GM12878 (cell line): ENCODE results near the gene NPAS2. TPM values are rescaled to one million over a fixed set of nuclear protein-coding genes. Genes with fewer than 3 reads are reported as not detected.

Source experiments
- ATAC-seq: fragments of 200-7000 bp; cut with Tn5 transposase; 3 replicates; pipeline ENCODE4 v1.9.1; 2020; ENCODE audit warnings: mild to moderate bottlenecking, moderate library complexity
- BruUV-seq: library from RNA; stranded (reverse); fragments of 400-500 nt; replicated peaks from 2 replicates; lab custom pipeline; 2021; lab: Mats Ljungman, UMichigan
- CTCF ChIA-PET: fragments of 300-600 bp; sonication (Branson Sonifier 250); formaldehyde crosslinking; extraction: SDS; loops from one replicate; lab custom pipeline; 2021; ENCODE audit warnings: inconsistent platforms; lab: Yijun Ruan, JAX
- POLR2A ChIA-PET: fragments of 350-600 bp; formaldehyde crosslinking; extraction: SDS; loops from one replicate; lab custom pipeline; 2021; ENCODE audit warnings: inconsistent platforms; lab: Charles Lee
- RAD21 ChIA-PET: fragments of 300-600 bp; sonication (Branson Sonifier 250); formaldehyde crosslinking; loops from one replicate; lab custom pipeline; 2023; ENCODE audit warnings: antibody characterized with exemption; ENCODE audit not compliant: unreplicated experiment; lab: Charles Lee
- SMC1A ChIA-PET: fragments of 300-600 bp; sonication (Branson Sonifier 250); formaldehyde crosslinking; loops from one replicate; lab custom pipeline; 2023; ENCODE audit not compliant: unreplicated experiment, uncharacterized antibody; lab: Charles Lee
- DNase-seq: peaks from one replicate; pipeline ENCODE4 v3.0.0-alpha.2; 2011; ENCODE audit warnings: low read depth, low spot score
- FAIRE-seq: peaks from 3 replicates; lab custom pipeline; 2011; peaks lifted over from hg19 to GRCh38; lab: Jason Lieb, UNC
- H2AFZ ChIP-seq: 2 replicates; pipeline ENCODE4 v1.6.0; 2011; ENCODE audit warnings: low read depth, low read length, control low read depth; ENCODE audit not compliant: control insufficient read depth
- H3K27ac ChIP-seq: 2 replicates; pipeline ENCODE4 v1.5.1; 2011; ENCODE audit warnings: control low read depth; ENCODE audit not compliant: control insufficient read depth, insufficient read depth
- H3K27me3 ChIP-seq, 2 experiments: replicated peaks in 1 of 2; 2 replicates each; pipeline versions ENCODE4 v1.6.0 to v1.6.1; 2011; ENCODE audit warnings: low read length in 1 of 2; ENCODE audit not compliant: control insufficient read depth in 2 of 2, insufficient read depth in 2 of 2
- H3K36me3 ChIP-seq, 2 experiments: 2 replicates each; pipeline ENCODE4 v1.5.1; 2011; ENCODE audit warnings: low read length in 1 of 2; ENCODE audit not compliant: control insufficient read depth in 2 of 2, insufficient read depth in 2 of 2
- H3K4me1 ChIP-seq: 2 replicates; pipeline ENCODE4 v1.6.1; 2011; ENCODE audit warnings: mild to moderate bottlenecking, low read length, moderate library complexity, mixed read lengths; ENCODE audit not compliant: control insufficient read depth, insufficient read depth
- H3K4me2 ChIP-seq: 2 replicates; pipeline ENCODE4 v1.6.0; 2011; ENCODE audit warnings: control low read depth; ENCODE audit not compliant: control insufficient read depth, insufficient read depth
- H3K4me3 ChIP-seq: fragments of 200-600 bp; sonication (generic); 2 replicates; pipeline ENCODE4 v1.5.1; 2016
- H3K79me2 ChIP-seq: 2 replicates; pipeline ENCODE4 v1.6.0; 2011; ENCODE audit warnings: low read length; ENCODE audit not compliant: control insufficient read depth, insufficient read depth
- H3K9ac ChIP-seq: 2 replicates; pipeline ENCODE4 v1.8.0; 2011; ENCODE audit warnings: low read length, control low read depth, mixed read lengths; ENCODE audit not compliant: control insufficient read depth, insufficient read depth
- H3K9me3 ChIP-seq: replicated peaks from 3 replicates; pipeline ENCODE4 v1.5.1; 2011; ENCODE audit warnings: mild to moderate bottlenecking, low read length; ENCODE audit not compliant: control insufficient read depth, insufficient read depth
- H4K20me1 ChIP-seq: 2 replicates; pipeline ENCODE4 v1.6.0; 2011; ENCODE audit not compliant: control insufficient read depth, insufficient read depth
- CBX3 ChIP-seq: fragments of 200-600 bp; sonication (generic); IDR thresholded peaks from 2 replicates; pipeline ENCODE4 v1.6.1; 2016; ENCODE audit warnings: low read depth, borderline replicate concordance
- HDAC2 ChIP-seq: fragments of 200-600 bp; sonication (generic); IDR thresholded peaks from 2 replicates; pipeline ENCODE4 v1.6.1; 2017
- KDM1A ChIP-seq: fragments of 200-600 bp; sonication (generic); IDR thresholded peaks from 2 replicates; pipeline ENCODE4 v1.6.1; 2016; ENCODE audit warnings: borderline replicate concordance
- MYB ChIP-seq: fragments of 150-350 bp; IDR thresholded peaks from 2 replicates; pipeline ENCODE4 v1.6.1; 2014; ENCODE audit warnings: mild to moderate bottlenecking, low read depth, low read length, borderline replicate concordance
- NBN ChIP-seq: fragments of 450-650 bp; IDR thresholded peaks from 2 replicates; pipeline ENCODE4 v1.6.1; 2016
- SMAD5 ChIP-seq: IDR thresholded peaks from 2 replicates; pipeline ENCODE4 v1.6.1; 2016; ENCODE audit warnings: antibody characterized with exemption, low read depth
- ZBTB40 ChIP-seq: fragments of 450-650 bp; IDR thresholded peaks from 2 replicates; pipeline ENCODE4 v1.6.1; 2016; ENCODE audit warnings: mild to moderate bottlenecking, moderate library complexity, borderline replicate concordance
- WGBS: methylation state at CpG from one replicate; pipeline ENCODE4 v1.1.6; 2016; ENCODE audit warnings: low lambda C conversion rate; ENCODE audit not compliant: insufficient replicate concordance, insufficient coverage; ENCODE audit errors: missing lambda C conversion rate; 5-methylcytosine and 5-hydroxymethylcytosine counted together
- in situ Hi-C: fragments of 300-500 bp; cut with MboI; formaldehyde crosslinking; loops from 9 replicates; pipeline ENCODE4 v1.14.3; 2018; ENCODE audit warnings: mixed read lengths
- intact Hi-C: fragments of 100-400 bp; cut with micrococcal nuclease; formaldehyde crosslinking; loops from one replicate; pipeline ENCODE4 v1.14.2; 2022; ENCODE audit not compliant: unreplicated experiment
- polyA plus RNA-seq, 11 experiments: library from polyadenylated mRNA; depleted of rRNA in 4 of 11; unstranded in 6 of 11; stranded (reverse) in 5 of 11; fragments of >200 nt; fragmentation: Nextera tagmentation in 4 of 11; fragmentation: Illumina TruSeq in 1 of 11; extraction: Ambion mirVana in 4 of 11; extraction: Trizol in 1 of 11; gene quantifications; 1 replicate in 1 of 11; 2 replicates in 10 of 11; pipeline versions ENCODE4 v1.2.1 to v1.2.3, GENCODE V29; 2011 to 2016; ENCODE audit warnings: inconsistent platforms in 2 of 11, missing spikeins in 2 of 11, low read depth in 1 of 11
- total RNA-seq, 4 experiments: library from RNA; depleted of rRNA in 3 of 4; stranded (reverse); fragments of >200 nt in 3 of 4; fragmentation: Illumina TruSeq in 1 of 4; extraction: Trizol in 1 of 4; gene quantifications; 2 replicates each; pipeline versions ENCODE4 v1.2.1 to v1.2.3, GENCODE V29; 2013 to 2021
- TF ChIP-seq, protein P1 (sequence below): IDR thresholded peaks from 2 replicates; pipeline ENCODE4 v1.6.1; 2011; ENCODE audit warnings: mild to moderate bottlenecking, low read depth, low read length, moderate library complexity; ENCODE audit not compliant: insufficient replicate concordance
- TF ChIP-seq, protein P2 (sequence below): fragments of 450-650 bp; IDR thresholded peaks from 2 replicates; pipeline ENCODE4 v1.6.1; 2018; ENCODE audit warnings: borderline replicate concordance, mild to moderate bottlenecking; ENCODE audit not compliant: partially characterized antibody
- TF ChIP-seq, protein P3 (sequence below): fragments of 150-350 bp; IDR thresholded peaks from 2 replicates; pipeline ENCODE4 v1.6.1; 2014; ENCODE audit warnings: mild to moderate bottlenecking, low read depth, low read length

NPAS2 gene
- total and polyA plus RNA-seq, 10 of the 15 experiments (the other 5 are each of a cell fraction or from before 2014, with no cell fraction given), result 0.08 TPM; not detected in 9

GRCh38 chr2:100857341-100857740, 37.4 kb downstream of the NPAS2 start:
- intact Hi-C loops, result no loop called here
- TF ChIP-seq KDM1A (no peak), ZBTB40 (no peak), MYB (no peak), SMAD5 (no peak), NBN (no peak), HDAC2 (no peak), CBX3 (no peak)
- TF ChIP-seq, protein P1, sequence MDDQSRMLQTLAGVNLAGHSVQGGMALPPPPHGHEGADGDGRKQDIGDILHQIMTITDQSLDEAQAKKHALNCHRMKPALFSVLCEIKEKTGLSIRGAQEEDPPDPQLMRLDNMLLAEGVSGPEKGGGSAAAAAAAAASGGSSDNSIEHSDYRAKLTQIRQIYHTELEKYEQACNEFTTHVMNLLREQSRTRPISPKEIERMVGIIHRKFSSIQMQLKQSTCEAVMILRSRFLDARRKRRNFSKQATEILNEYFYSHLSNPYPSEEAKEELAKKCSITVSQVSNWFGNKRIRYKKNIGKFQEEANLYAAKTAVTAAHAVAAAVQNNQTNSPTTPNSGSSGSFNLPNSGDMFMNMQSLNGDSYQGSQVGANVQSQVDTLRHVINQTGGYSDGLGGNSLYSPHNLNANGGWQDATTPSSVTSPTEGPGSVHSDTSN, result no peak
- TF ChIP-seq, protein P2, sequence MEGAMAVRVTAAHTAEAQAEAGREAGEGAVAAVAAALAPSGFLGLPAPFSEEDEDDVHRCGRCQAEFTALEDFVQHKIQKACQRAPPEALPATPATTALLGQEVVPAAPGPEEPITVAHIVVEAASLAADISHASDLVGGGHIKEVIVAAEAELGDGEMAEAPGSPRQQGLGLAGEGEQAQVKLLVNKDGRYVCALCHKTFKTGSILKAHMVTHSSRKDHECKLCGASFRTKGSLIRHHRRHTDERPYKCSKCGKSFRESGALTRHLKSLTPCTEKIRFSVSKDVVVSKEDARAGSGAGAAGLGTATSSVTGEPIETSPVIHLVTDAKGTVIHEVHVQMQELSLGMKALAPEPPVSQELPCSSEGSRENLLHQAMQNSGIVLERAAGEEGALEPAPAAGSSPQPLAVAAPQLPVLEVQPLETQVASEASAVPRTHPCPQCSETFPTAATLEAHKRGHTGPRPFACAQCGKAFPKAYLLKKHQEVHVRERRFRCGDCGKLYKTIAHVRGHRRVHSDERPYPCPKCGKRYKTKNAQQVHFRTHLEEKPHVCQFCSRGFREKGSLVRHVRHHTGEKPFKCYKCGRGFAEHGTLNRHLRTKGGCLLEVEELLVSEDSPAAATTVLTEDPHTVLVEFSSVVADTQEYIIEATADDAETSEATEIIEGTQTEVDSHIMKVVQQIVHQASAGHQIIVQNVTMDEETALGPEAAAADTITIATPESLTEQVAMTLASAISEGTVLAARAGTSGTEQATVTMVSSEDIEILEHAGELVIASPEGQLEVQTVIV, result no peak
- TF ChIP-seq, protein P3, sequence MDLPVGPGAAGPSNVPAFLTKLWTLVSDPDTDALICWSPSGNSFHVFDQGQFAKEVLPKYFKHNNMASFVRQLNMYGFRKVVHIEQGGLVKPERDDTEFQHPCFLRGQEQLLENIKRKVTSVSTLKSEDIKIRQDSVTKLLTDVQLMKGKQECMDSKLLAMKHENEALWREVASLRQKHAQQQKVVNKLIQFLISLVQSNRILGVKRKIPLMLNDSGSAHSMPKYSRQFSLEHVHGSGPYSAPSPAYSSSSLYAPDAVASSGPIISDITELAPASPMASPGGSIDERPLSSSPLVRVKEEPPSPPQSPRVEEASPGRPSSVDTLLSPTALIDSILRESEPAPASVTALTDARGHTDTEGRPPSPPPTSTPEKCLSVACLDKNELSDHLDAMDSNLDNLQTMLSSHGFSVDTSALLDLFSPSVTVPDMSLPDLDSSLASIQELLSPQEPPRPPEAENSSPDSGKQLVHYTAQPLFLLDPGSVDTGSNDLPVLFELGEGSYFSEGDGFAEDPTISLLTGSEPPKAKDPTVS, result no peak
- TF ChIP-seq, all 136 proteins: peak for 0
- Histone ChIP-seq H3K9ac (no peak overlapping the region), H3K4me2 (no peak overlapping the region), H3K4me3 (no peak overlapping the region), H4K20me1 (no peaks in the 10 kb centered on the region), H3K36me3 (no peaks in the 10 kb centered on the region), H3K79me2 (no peaks in the 10 kb centered on the region), H3K9me3 (no peaks in the 10 kb centered on the region), H3K27me3 (peaks cover 2 to 3% of the 10 kb centered on the region in 2 experiments; a peak in 3 of 4 replicates), H3K4me1 (no peaks in the 10 kb centered on the region), H2AFZ (no peak overlapping the region), H3K27ac (no peak overlapping the region)
- DNase-seq (no peak), ATAC-seq (no peak), FAIRE-seq (no peak)
- RAD21 ChIA-PET, result no interaction called here
- 43% methylated on average over 6 of the region's 6 CpGs for WGBS
- CTCF ChIA-PET, result no interaction called here
- in situ Hi-C loops, result no loop called here
- BruUV-seq, result no TSS peak
- POLR2A ChIA-PET, result no interaction called here
- SMC1A ChIA-PET, result no interaction called here
